Sigmoid colon (tissue), 7 donors: ENCODE measurements around the gene DOK6. TPM values are rescaled to one million over a fixed set of nuclear protein-coding genes. Genes with fewer than 3 reads are reported as not detected.

Experiments used
- DNase-seq: peaks from one replicate; pipeline ENCODE4 v3.0.0-alpha.2; 2019
- H3K27ac ChIP-seq, 4 donors: fragments of 200-600 bp; sonication (generic); one replicate each; pipeline ENCODE4 v1.5.1; 2016 to 2019; ENCODE audit warnings: mild to moderate bottlenecking in 1 of 4
- H3K27me3 ChIP-seq, 3 donors: fragments of 200-600 bp; sonication (generic); one replicate each; pipeline ENCODE4 v1.5.1; 2019; ENCODE audit warnings: mild to moderate bottlenecking in 1 of 3
- H3K36me3 ChIP-seq, 4 donors: fragments of 200-600 bp; sonication (generic); one replicate each; pipeline ENCODE4 v1.5.1; 2016 to 2019
- H3K4me1 ChIP-seq, 4 donors: fragments of 200-600 bp; sonication (generic); one replicate each; pipeline ENCODE4 v1.5.1; 2017 to 2019
- H3K4me3 ChIP-seq, 4 donors: fragments of 200-600 bp; sonication (generic); one replicate each; pipeline ENCODE4 v1.5.1; 2017 to 2019; ENCODE audit warnings: mild to moderate bottlenecking in 2 of 4, moderate library complexity in 1 of 4
- H3K9me3 ChIP-seq, 4 donors: fragments of 200-600 bp in 3 of 4; sonication (generic) in 3 of 4; one replicate each; pipeline versions ENCODE4 v1.5.1 to v1.6.1; 2013 to 2019
- EP300 ChIP-seq, 4 donors: sonication (generic); formaldehyde crosslinking; IDR thresholded peaks; one replicate each; pipeline ENCODE4 v1.6.1; 2017; ENCODE audit warnings: antibody characterized with exemption in 4 of 4
- POLR2A ChIP-seq, 2 donors: fragments of 450-650 bp; IDR thresholded peaks; one replicate each; pipeline ENCODE4 v1.6.1; 2016; ENCODE audit warnings: antibody characterized with exemption in 2 of 2, mild to moderate bottlenecking in 2 of 2, moderate library complexity in 2 of 2
- POLR2AphosphoS5 ChIP-seq, 4 donors: sonication (generic); formaldehyde crosslinking; IDR thresholded peaks; one replicate each; pipeline ENCODE4 v1.6.1; 2017; ENCODE audit warnings: antibody characterized with exemption in 4 of 4
- WGBS, 2 donors: extraction: QIAGEN DNeasy Blood & Tissue Kit; methylation state at CpG; one replicate each; pipeline ENCODE4 v1.1.7; 2013; 5-methylcytosine and 5-hydroxymethylcytosine counted together
- intact Hi-C: fragments of 100-400 bp; cut with DNase I; formaldehyde crosslinking; loops from one replicate; pipeline ENCODE4 v1.15.1; 2023
- polyA plus RNA-seq, 3 donors: library from polyadenylated mRNA; stranded (reverse); fragments of 200-250 nt; gene quantifications; one replicate each; pipeline ENCODE4 v1.2.3, GENCODE V29; 2013
- total RNA-seq, 4 donors: library from RNA; depleted of rRNA; stranded (reverse); fragments of >200 nt; gene quantifications; one replicate each; pipeline ENCODE4 v1.1.0, GENCODE V29; 2016
- TF ChIP-seq, protein P1 (sequence below), 4 experiments: fragments of 450-650 bp in 3 of 4; fragments of 200-600 bp in 1 of 4; IDR thresholded peaks; one replicate each; pipeline ENCODE4 v1.5.1; 2016 to 2019; ENCODE audit warnings: antibody characterized with exemption in 4 of 4, mild to moderate bottlenecking in 3 of 4, moderate library complexity in 2 of 4
- donor health status: healthy with polysubstance abuse.
- donor health status: Bipolar disorder and iron deficiency.
- donor health status: healthy.

The DOK6 gene
- total and polyA plus RNA-seq, 7 donors, result under 0.01 to 1.9 (median 0.95) TPM

DNA sequence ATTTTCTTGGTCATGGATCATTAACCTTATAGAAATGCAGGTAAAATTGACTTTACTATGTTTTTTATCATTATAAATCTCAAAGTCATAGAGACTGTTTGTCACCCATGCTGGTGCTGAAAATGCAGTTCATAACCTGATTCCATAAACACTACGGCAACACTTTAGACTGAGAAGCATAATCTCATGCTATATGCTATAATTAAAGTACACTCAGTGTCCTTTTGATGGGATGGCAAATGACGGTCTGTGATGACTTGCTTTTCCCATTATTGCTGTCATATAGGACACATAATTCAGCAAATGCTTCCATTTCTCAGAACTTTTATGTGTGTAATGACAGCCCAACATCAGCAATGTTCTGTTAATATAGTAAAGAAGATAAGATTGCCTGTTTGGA, 384.1 kb downstream of the DOK6 start:
- 84 to 97% methylated on average over 2 of the region's 2 CpGs for WGBS, 2 donors
- intact Hi-C loops, result no loop called here
- no peak for TF ChIP-seq POLR2A (IDR thresholded peaks at IDR 0.05)
- TF ChIP-seq EP300 (IDR thresholded peaks at IDR 0.05), result no peak
- no peak for TF ChIP-seq POLR2AphosphoS5 (IDR thresholded peaks at IDR 0.05)
- TF ChIP-seq, protein P1, sequence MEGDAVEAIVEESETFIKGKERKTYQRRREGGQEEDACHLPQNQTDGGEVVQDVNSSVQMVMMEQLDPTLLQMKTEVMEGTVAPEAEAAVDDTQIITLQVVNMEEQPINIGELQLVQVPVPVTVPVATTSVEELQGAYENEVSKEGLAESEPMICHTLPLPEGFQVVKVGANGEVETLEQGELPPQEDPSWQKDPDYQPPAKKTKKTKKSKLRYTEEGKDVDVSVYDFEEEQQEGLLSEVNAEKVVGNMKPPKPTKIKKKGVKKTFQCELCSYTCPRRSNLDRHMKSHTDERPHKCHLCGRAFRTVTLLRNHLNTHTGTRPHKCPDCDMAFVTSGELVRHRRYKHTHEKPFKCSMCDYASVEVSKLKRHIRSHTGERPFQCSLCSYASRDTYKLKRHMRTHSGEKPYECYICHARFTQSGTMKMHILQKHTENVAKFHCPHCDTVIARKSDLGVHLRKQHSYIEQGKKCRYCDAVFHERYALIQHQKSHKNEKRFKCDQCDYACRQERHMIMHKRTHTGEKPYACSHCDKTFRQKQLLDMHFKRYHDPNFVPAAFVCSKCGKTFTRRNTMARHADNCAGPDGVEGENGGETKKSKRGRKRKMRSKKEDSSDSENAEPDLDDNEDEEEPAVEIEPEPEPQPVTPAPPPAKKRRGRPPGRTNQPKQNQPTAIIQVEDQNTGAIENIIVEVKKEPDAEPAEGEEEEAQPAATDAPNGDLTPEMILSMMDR (IDR thresholded peaks at IDR 0.05), result no peak
- no peak overlapping the region for H3K4me3 ChIP-seq
- H3K4me1 ChIP-seq, result no peaks in the 10 kb centered on the region
- DNase-seq, result no peak
- H3K9me3 ChIP-seq, result no peaks in the 10 kb centered on the region
- H3K27me3 ChIP-seq, result no peaks in the 10 kb centered on the region
- H3K27ac ChIP-seq, result no peak overlapping the region
- no peaks in the 10 kb centered on the region for H3K36me3 ChIP-seq

DNA sequence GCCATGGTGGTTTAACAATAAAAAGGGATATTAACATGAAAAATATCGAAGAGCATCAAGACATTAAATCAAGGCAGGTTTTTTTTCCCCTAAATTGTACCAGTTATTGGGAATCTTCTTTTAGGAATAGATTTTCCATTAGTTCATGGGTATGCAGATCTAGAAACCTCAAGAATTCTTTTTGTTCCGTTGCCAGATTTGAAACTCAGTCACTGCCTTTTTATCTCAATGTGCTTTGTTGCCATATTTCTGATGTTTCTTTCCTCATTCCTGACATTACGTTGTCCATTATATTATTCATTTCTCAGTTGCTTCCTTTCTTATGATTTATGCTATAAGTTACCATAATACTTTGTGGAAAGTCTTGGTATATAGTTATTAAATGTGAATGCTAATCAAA, 384.8 kb downstream of the DOK6 start:
- no peaks in the 10 kb centered on the region for H3K9me3 ChIP-seq
- H3K27me3 ChIP-seq, result no peaks in the 10 kb centered on the region
- H3K27ac ChIP-seq, result no peak overlapping the region
- DNase-seq, result no peak
- WGBS, 2 donors, result 84 to 89% methylated on average over 3 of the region's 3 CpGs
- TF ChIP-seq POLR2AphosphoS5 (IDR thresholded peaks at IDR 0.05), result no peak
- TF ChIP-seq EP300 (IDR thresholded peaks at IDR 0.05), result no peak
- TF ChIP-seq POLR2A (IDR thresholded peaks at IDR 0.05), result no peak
- TF ChIP-seq, protein P1 (IDR thresholded peaks at IDR 0.05), result no peak
- no peaks in the 10 kb centered on the region for H3K36me3 ChIP-seq
- intact Hi-C loops, result no loop called here
- no peak overlapping the region for H3K4me3 ChIP-seq
- no peaks in the 10 kb centered on the region for H3K4me1 ChIP-seq

GRCh38 chr18:69786427-69786826, 385.7 kb downstream of the DOK6 start:
- TF ChIP-seq, protein P1 (IDR thresholded peaks at IDR 0.05), result no peak
- TF ChIP-seq POLR2A (IDR thresholded peaks at IDR 0.05), result no peak
- no peak for TF ChIP-seq EP300 (IDR thresholded peaks at IDR 0.05)
- no peak for TF ChIP-seq POLR2AphosphoS5 (IDR thresholded peaks at IDR 0.05)
- WGBS, 2 donors, result 83 to 86% methylated on average over 1 of the region's 1 CpG

GRCh38 chr18:69787825-69788547, 387.3 kb downstream of the DOK6 start:
- intact Hi-C loops, result no loop called here
- Histone ChIP-seq H3K4me3 (no peak overlapping the region), H3K4me1 (no peaks in the 10 kb centered on the region), H3K9me3 (no peaks in the 10 kb centered on the region), H3K36me3 (no peaks in the 10 kb centered on the region), H3K27ac (peak overlapping the region in 1 of 4 donors; percentile 25), H3K27me3 (no peaks in the 10 kb centered on the region)
- WGBS, 2 donors, result 54 to 67% methylated on average over 4 of the region's 4 CpGs
- DNase-seq, result no peak
- TF ChIP-seq POLR2A (IDR thresholded peaks at IDR 0.05), result no peak
- TF ChIP-seq, protein P1 (IDR thresholded peaks at IDR 0.05), result no peak
- TF ChIP-seq EP300 (IDR thresholded peaks at IDR 0.05), result no peak
- TF ChIP-seq POLR2AphosphoS5 (IDR thresholded peaks at IDR 0.05), result no peak

More at GRCh38 chr18:69786427-69786826, 385.7 kb downstream of the DOK6 start:
- Histone ChIP-seq H3K4me1 (no peaks in the 10 kb centered on the region), H3K9me3 (no peaks in the 10 kb centered on the region), H3K4me3 (no peak overlapping the region), H3K36me3 (no peaks in the 10 kb centered on the region), H3K27me3 (no peaks in the 10 kb centered on the region), H3K27ac (no peak overlapping the region)
- no peak for DNase-seq
- intact Hi-C loops, result no loop called here

DNA sequence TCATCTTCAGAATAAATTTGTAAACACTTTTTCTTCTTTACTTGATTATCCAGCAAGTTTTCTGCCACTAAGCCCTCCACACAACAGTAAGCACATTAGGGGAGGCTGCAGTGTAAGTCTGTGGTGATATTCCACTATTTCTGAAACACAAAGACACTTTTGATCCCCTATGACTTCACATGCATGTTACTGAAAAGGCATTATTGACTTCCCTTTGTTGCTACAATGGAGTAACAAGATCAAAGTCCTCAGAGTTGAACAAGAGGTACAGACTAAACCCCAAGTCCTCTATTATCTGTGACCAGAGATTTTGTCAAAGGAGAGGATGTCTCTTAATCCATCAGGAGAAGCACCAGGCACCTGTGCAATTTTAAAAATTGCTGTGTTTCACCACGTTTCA, 389.1 kb downstream of the DOK6 start:
- TF ChIP-seq POLR2A (IDR thresholded peaks at IDR 0.05) (no peak), POLR2AphosphoS5 (IDR thresholded peaks at IDR 0.05) (no peak), EP300 (IDR thresholded peaks at IDR 0.05) (no peak)
- TF ChIP-seq, protein P1 (IDR thresholded peaks at IDR 0.05), result no peak
- Histone ChIP-seq H3K27me3 (no peaks in the 10 kb centered on the region), H3K27ac (no peak overlapping the region), H3K36me3 (no peaks in the 10 kb centered on the region), H3K9me3 (no peaks in the 10 kb centered on the region), H3K4me3 (no peak overlapping the region), H3K4me1 (no peaks in the 10 kb centered on the region)
- intact Hi-C loops, result no loop called here
- no peak for DNase-seq
- 50 to 84% methylated on average over 1 of the region's 1 CpG for WGBS, 2 donors
